A673 (cell line): Measurements from ENCODE around the gene IDI2.

Experiments used
- EZH2 ChIP-seq: fragments of 200-600 bp; sonication (generic); IDR thresholded peaks from 2 replicates; pipeline ENCODE4 v1.6.1; 2017; ENCODE audit warnings: borderline replicate concordance, low read depth, mild to moderate bottlenecking, mixed read lengths, antibody characterized with exemption, low read length; ENCODE audit not compliant: poor library complexity, severe bottlenecking
- TF ChIP-seq, protein P1 (sequence below): fragments of 300-800, 200-600 bp; sonication (generic); conservative IDR thresholded peaks from 2 replicates; pipeline ENCODE4 v1.5.1; 2017; ENCODE audit warnings: low read depth, mild to moderate bottlenecking, antibody characterized with exemption, low read length, moderate library complexity, mixed read lengths

- TF ChIP-seq, protein P1, sequence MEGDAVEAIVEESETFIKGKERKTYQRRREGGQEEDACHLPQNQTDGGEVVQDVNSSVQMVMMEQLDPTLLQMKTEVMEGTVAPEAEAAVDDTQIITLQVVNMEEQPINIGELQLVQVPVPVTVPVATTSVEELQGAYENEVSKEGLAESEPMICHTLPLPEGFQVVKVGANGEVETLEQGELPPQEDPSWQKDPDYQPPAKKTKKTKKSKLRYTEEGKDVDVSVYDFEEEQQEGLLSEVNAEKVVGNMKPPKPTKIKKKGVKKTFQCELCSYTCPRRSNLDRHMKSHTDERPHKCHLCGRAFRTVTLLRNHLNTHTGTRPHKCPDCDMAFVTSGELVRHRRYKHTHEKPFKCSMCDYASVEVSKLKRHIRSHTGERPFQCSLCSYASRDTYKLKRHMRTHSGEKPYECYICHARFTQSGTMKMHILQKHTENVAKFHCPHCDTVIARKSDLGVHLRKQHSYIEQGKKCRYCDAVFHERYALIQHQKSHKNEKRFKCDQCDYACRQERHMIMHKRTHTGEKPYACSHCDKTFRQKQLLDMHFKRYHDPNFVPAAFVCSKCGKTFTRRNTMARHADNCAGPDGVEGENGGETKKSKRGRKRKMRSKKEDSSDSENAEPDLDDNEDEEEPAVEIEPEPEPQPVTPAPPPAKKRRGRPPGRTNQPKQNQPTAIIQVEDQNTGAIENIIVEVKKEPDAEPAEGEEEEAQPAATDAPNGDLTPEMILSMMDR, result no peak
- no peak for TF ChIP-seq EZH2
These were observed 39.4 kb downstream of the IDI2 start for GRCh38 chr10:986137-986825.
